Mucosa of rectum (tissue), 2 donors: ENCODE measurements around the gene ANKRD18B.
"Not testable (repeated sequence)": the region's sequence is repeated elsewhere in the genome, so short reads cannot be mapped to it uniquely, and the experiment has no call there.

ENCODE experiments used
- H3K27ac ChIP-seq, 2 donors: one replicate each; pipeline ENCODE4 v1.7.0; 2013; ENCODE audit warnings: inconsistent platforms in 2 of 2, low read depth in 2 of 2, low read length in 2 of 2
- H3K27me3 ChIP-seq, 2 donors: one replicate each; pipeline ENCODE4 v1.7.0; 2013; ENCODE audit warnings: low read length in 2 of 2; ENCODE audit not compliant: control insufficient read depth in 2 of 2, insufficient read depth in 2 of 2
- H3K36me3 ChIP-seq, 2 donors: one replicate each; pipeline ENCODE4 v1.7.0; 2013; ENCODE audit warnings: low read length in 2 of 2; ENCODE audit not compliant: control insufficient read depth in 2 of 2, insufficient read depth in 2 of 2
- H3K4me1 ChIP-seq, 2 donors: one replicate each; pipeline ENCODE4 v1.7.0; 2013; ENCODE audit warnings: low read length in 2 of 2, mild to moderate bottlenecking in 1 of 2; ENCODE audit not compliant: control insufficient read depth in 2 of 2, insufficient read depth in 2 of 2
- H3K4me3 ChIP-seq, 2 donors: one replicate each; pipeline ENCODE4 v1.7.0; 2013; ENCODE audit warnings: low read length in 2 of 2
- H3K9ac ChIP-seq, 2 donors: one replicate each; pipeline ENCODE4 v1.7.0; 2013; ENCODE audit warnings: low read length in 2 of 2, low read depth in 1 of 2, mild to moderate bottlenecking in 1 of 2
- H3K9me3 ChIP-seq, 2 donors: one replicate each; pipeline ENCODE4 v1.7.0; 2013; ENCODE audit warnings: low read length in 2 of 2; ENCODE audit not compliant: control insufficient read depth in 2 of 2
- donor health status: healthy.
- donor health status: Normal muscosa, but diverticular disease.

Gene ANKRD18B

GRCh38 chr9:33510262-33511183, 13.5 kb upstream of the ANKRD18B start:
- H3K4me1 ChIP-seq: no peaks in the 10 kb centered on the region
- H3K36me3 ChIP-seq: no peaks in the 10 kb centered on the region
- peak overlapping the region; percentile 68 to 74 for H3K9ac ChIP-seq
- no peaks in the 10 kb centered on the region for H3K9me3 ChIP-seq
- peaks cover 0 to 2% of the 10 kb centered on the region in 2 donors for H3K27me3 ChIP-seq
- H3K27ac ChIP-seq: peak overlapping the region; percentile 58 to 63
- H3K4me3 ChIP-seq: peak overlapping the region; percentile 75 to 79

GRCh38 chr9:33511184-33511517, 12.9 kb upstream of the ANKRD18B start:
- H3K36me3 ChIP-seq, H3K27me3 ChIP-seq, H3K9me3 ChIP-seq, H3K4me1 ChIP-seq: not testable (repeated sequence)
- peak overlapping the region; percentile 58 to 63 for H3K27ac ChIP-seq
- peak overlapping the region; percentile 75 to 79 for H3K4me3 ChIP-seq
- peak overlapping the region; percentile 68 to 74 for H3K9ac ChIP-seq

GRCh38 chr9:33512535-33512934, 11.5 kb upstream of the ANKRD18B start:
- not testable (repeated sequence) for H3K4me1 ChIP-seq, H3K36me3 ChIP-seq, H3K27me3 ChIP-seq, H3K4me3 ChIP-seq, H3K9ac ChIP-seq, H3K9me3 ChIP-seq, H3K27ac ChIP-seq

- not testable (repeated sequence) for H3K9me3 ChIP-seq, H3K27ac ChIP-seq, H3K27me3 ChIP-seq, H3K4me3 ChIP-seq, H3K36me3 ChIP-seq, H3K4me1 ChIP-seq, H3K9ac ChIP-seq
Measured at GRCh38 chr9:33515342-33515995, 8.6 kb upstream of the ANKRD18B start.

- H3K27ac ChIP-seq, H3K4me3 ChIP-seq, H3K27me3 ChIP-seq, H3K9me3 ChIP-seq, H3K4me1 ChIP-seq, H3K36me3 ChIP-seq, H3K9ac ChIP-seq: not testable (repeated sequence)
Measured at GRCh38 chr9:33516397-33516796, 7.7 kb upstream of the ANKRD18B start.

- H3K9ac ChIP-seq: no peak overlapping the region
- H3K9me3 ChIP-seq: no peaks in the 10 kb centered on the region
- H3K4me3 ChIP-seq: no peak overlapping the region
- H3K27me3 ChIP-seq: peaks cover 0 to 4% of the 10 kb centered on the region in 2 donors
- no peaks in the 10 kb centered on the region for H3K4me1 ChIP-seq
- H3K36me3 ChIP-seq: no peaks in the 10 kb centered on the region
- no peak overlapping the region for H3K27ac ChIP-seq
Measured at GRCh38 chr9:33517373-33517772, 6.7 kb upstream of the ANKRD18B start.

- H3K4me3 ChIP-seq, H3K27me3 ChIP-seq, H3K9me3 ChIP-seq, H3K36me3 ChIP-seq, H3K4me1 ChIP-seq, H3K9ac ChIP-seq, H3K27ac ChIP-seq: not testable (repeated sequence)
Measured at GRCh38 chr9:33517934-33518577, 6.0 kb upstream of the ANKRD18B start.

- not testable (repeated sequence) for H3K9ac ChIP-seq, H3K4me1 ChIP-seq, H3K9me3 ChIP-seq, H3K4me3 ChIP-seq, H3K27ac ChIP-seq, H3K36me3 ChIP-seq
- peaks cover 12 to 18% of the 10 kb centered on the region in 2 donors for H3K27me3 ChIP-seq
Measured at GRCh38 chr9:33521861-33522260, 2.2 kb upstream of the ANKRD18B start.

GRCh38 chr9:33524306-33524947, 376 bp downstream of the ANKRD18B start:
- Histone ChIP-seq H3K9me3 (no peaks in the 10 kb centered on the region), H3K4me1 (peaks cover 0 to 3% of the 10 kb centered on the region in 2 donors), H3K27me3 (peaks cover 14 to 18% of the 10 kb centered on the region in 2 donors), H3K36me3 (no peaks in the 10 kb centered on the region), H3K27ac (no peak overlapping the region), H3K9ac (no peak overlapping the region), H3K4me3 (peak overlapping the region; percentile 16 to 26)

- H3K27ac ChIP-seq: not testable (repeated sequence)
Measured at GRCh38 chr9:33528069-33528468, 4.0 kb downstream of the ANKRD18B start.

More at GRCh38 chr9:33528069-33528468, 4.0 kb downstream of the ANKRD18B start:
- H3K9ac ChIP-seq, H3K9me3 ChIP-seq, H3K4me1 ChIP-seq, H3K4me3 ChIP-seq, H3K36me3 ChIP-seq: not testable (repeated sequence)
- peaks cover 10 to 18% of the 10 kb centered on the region in 2 donors for H3K27me3 ChIP-seq
